Nephron (organoid): ENCODE measurements around the gene ALKBH2.

Experiments
- H3K27ac Mint-ChIP-seq, 3 experiments: 2 replicates each; pipeline ENCODE4 v1.8.0; 2020; ENCODE audit warnings: mixed read lengths in 3 of 3, mild to moderate bottlenecking in 2 of 3, moderate library complexity in 1 of 3
- H3K27me3 Mint-ChIP-seq: 2 replicates; pipeline ENCODE4 v1.8.0; 2021; ENCODE audit warnings: low read depth, mild to moderate bottlenecking, moderate library complexity, mixed read lengths
- H3K36me3 Mint-ChIP-seq: 2 replicates; pipeline ENCODE4 v1.8.0; 2020; ENCODE audit warnings: low read depth, mixed read lengths
- H3K4me1 Mint-ChIP-seq: 2 replicates; pipeline ENCODE4 v1.8.0; 2020; ENCODE audit warnings: mixed read lengths
- H3K4me3 Mint-ChIP-seq, 3 experiments: 2 replicates each; pipeline ENCODE4 v1.8.0; 2020; ENCODE audit warnings: mild to moderate bottlenecking in 3 of 3, mixed read lengths in 3 of 3, moderate library complexity in 2 of 3
- H3K9me3 Mint-ChIP-seq: 2 replicates; pipeline ENCODE4 v1.8.0; 2020; ENCODE audit warnings: mixed read lengths
- TF ChIP-seq, protein P1 (sequence below), 3 experiments: fragments of 200-600 bp; sonication (generic); IDR thresholded peaks; one replicate each; pipeline ENCODE4 v1.5.0; 2021; ENCODE audit warnings: antibody characterized with exemption in 3 of 3; ENCODE audit not compliant: unreplicated experiment in 3 of 3

Gene ALKBH2

GRCh38 chr12:109044241-109044640 lies 49.0 kb downstream of the ALKBH2 start:
- no peak overlapping the region for H3K27ac Mint-ChIP-seq
- H3K9me3 Mint-ChIP-seq: peaks cover 3% of the 10 kb centered on the region
- peaks cover 10% of the 10 kb centered on the region for H3K27me3 Mint-ChIP-seq
- no peaks in the 10 kb centered on the region for H3K36me3 Mint-ChIP-seq
- no peaks in the 10 kb centered on the region for H3K4me1 Mint-ChIP-seq
- TF ChIP-seq, protein P1, sequence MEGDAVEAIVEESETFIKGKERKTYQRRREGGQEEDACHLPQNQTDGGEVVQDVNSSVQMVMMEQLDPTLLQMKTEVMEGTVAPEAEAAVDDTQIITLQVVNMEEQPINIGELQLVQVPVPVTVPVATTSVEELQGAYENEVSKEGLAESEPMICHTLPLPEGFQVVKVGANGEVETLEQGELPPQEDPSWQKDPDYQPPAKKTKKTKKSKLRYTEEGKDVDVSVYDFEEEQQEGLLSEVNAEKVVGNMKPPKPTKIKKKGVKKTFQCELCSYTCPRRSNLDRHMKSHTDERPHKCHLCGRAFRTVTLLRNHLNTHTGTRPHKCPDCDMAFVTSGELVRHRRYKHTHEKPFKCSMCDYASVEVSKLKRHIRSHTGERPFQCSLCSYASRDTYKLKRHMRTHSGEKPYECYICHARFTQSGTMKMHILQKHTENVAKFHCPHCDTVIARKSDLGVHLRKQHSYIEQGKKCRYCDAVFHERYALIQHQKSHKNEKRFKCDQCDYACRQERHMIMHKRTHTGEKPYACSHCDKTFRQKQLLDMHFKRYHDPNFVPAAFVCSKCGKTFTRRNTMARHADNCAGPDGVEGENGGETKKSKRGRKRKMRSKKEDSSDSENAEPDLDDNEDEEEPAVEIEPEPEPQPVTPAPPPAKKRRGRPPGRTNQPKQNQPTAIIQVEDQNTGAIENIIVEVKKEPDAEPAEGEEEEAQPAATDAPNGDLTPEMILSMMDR (IDR thresholded peaks at IDR 0.05; ENCODE audit: unreplicated experiment in 3 of 3): no peak
- H3K4me3 Mint-ChIP-seq: no peak overlapping the region
